ENCODE data around the gene CSNK1A1.
A peak's percentile ranks its signal among the peaks of the same experiment; 100 is the strongest.
"Not testable (repeated sequence)": the region's sequence is repeated elsewhere in the genome, so short reads cannot be mapped to it uniquely, and the experiment has no call there.

The CSNK1A1 gene

GRCh38 chr5:149551227-149552037, at the start of gene CSNK1A1:
Gene CSNK1A1 (minus strand): TSS chr5:149551439. CDS start chr5:149550964, 475 bp downstream.
- peak; percentile 98 for DNase-seq (ENCODE audit: low read depth)
- peak; percentile 82 for TF ChIP-seq CTCF (conservative IDR thresholded peaks at IDR 0.05; ENCODE audit: low read length)

GRCh38 chr5:149600932-149601331, 49.7 kb upstream of the CSNK1A1 start:
- H3K4me3 ChIP-seq (ENCODE audit: low read length): no peak overlapping the region
- no peak for TF ChIP-seq CTCF (conservative IDR thresholded peaks at IDR 0.05; ENCODE audit: low read length)
- no peak for DNase-seq (ENCODE audit: low read depth)

More at GRCh38 chr5:149551227-149552037, at the start of gene CSNK1A1:
- peak within 1 kb of the TSS; percentile 99 for H3K4me3 ChIP-seq (ENCODE audit: low read length)

- TF ChIP-seq CTCF (conservative IDR thresholded peaks at IDR 0.05; ENCODE audit: low read length): no peak
- no peak overlapping the region for H3K4me3 ChIP-seq (ENCODE audit: low read length)
- DNase-seq (ENCODE audit: low read depth): no peak
Measured at GRCh38 chr5:149599375-149599774, 48.1 kb upstream of the CSNK1A1 start.

- H3K4me3 ChIP-seq (ENCODE audit: low read length): no peak overlapping the region
- no peak for DNase-seq (ENCODE audit: low read depth)
- TF ChIP-seq CTCF (conservative IDR thresholded peaks at IDR 0.05; ENCODE audit: low read length): no peak
Measured at GRCh38 chr5:149598966-149599365, 47.7 kb upstream of the CSNK1A1 start.

- DNase-seq (ENCODE audit: low read depth); H3K4me3 ChIP-seq (ENCODE audit: low read length): not testable (repeated sequence)
Measured at GRCh38 chr5:149598234-149598633, 47.0 kb upstream of the CSNK1A1 start.

- no peak for DNase-seq (ENCODE audit: low read depth)
- H3K4me3 ChIP-seq (ENCODE audit: low read length): no peak overlapping the region
- no peak for TF ChIP-seq CTCF (conservative IDR thresholded peaks at IDR 0.05; ENCODE audit: low read length)
Measured at GRCh38 chr5:149597618-149598017, 46.4 kb upstream of the CSNK1A1 start.

- H3K4me3 ChIP-seq (ENCODE audit: low read length): no peak overlapping the region
- no peak for DNase-seq (ENCODE audit: low read depth)
Measured at GRCh38 chr5:149596712-149597111, 45.5 kb upstream of the CSNK1A1 start.

GRCh38 chr5:149595105-149595504, 43.9 kb upstream of the CSNK1A1 start:
- not testable (repeated sequence) for H3K4me3 ChIP-seq (ENCODE audit: low read length)

More at GRCh38 chr5:149596712-149597111, 45.5 kb upstream of the CSNK1A1 start:
- TF ChIP-seq CTCF (conservative IDR thresholded peaks at IDR 0.05; ENCODE audit: low read length): no peak

More at GRCh38 chr5:149595105-149595504, 43.9 kb upstream of the CSNK1A1 start:
- not testable (repeated sequence) for DNase-seq (ENCODE audit: low read depth)

Measured in AG10803 (cell line).